NCI-H2029 (cell line): ENCODE results near the gene ALDOA.

ENCODE experiments used
- DNase-seq: peaks from one replicate; lab custom pipeline; 2025; lab: John Stamatoyannopoulos, UW

ALDOA gene

GRCh38 chr16:30116291-30117207 lies 51.0 kb downstream of the ALDOA start:
- DNase-seq = no peak

- no peak for DNase-seq
These were observed 52.2 kb downstream of the ALDOA start for GRCh38 chr16:30117768-30118167.

- no peak for DNase-seq
These were observed 53.9 kb downstream of the ALDOA start for GRCh38 chr16:30119428-30119827.
